Colonic mucosa (tissue), 4 donors: Measurements from ENCODE around the gene MYL7. TPM values are rescaled to one million over a fixed set of nuclear protein-coding genes. Genes with fewer than 3 reads are reported as not detected.

Experiments
- DNase-seq: peaks from one replicate; pipeline ENCODE4 v3.0.0-alpha.2; 2020
- H3K27ac ChIP-seq: fragments of 200-600 bp; one replicate; pipeline ENCODE4 v1.8.0; 2021
- H3K27me3 ChIP-seq: fragments of 200-600 bp; one replicate; pipeline ENCODE4 v1.8.0; 2021
- H3K36me3 ChIP-seq: fragments of 200-600 bp; one replicate; pipeline ENCODE4 v1.8.0; 2021
- H3K4me1 ChIP-seq: fragments of 200-600 bp; one replicate; pipeline ENCODE4 v1.8.0; 2021; ENCODE audit warnings: mild to moderate bottlenecking
- H3K4me3 ChIP-seq: fragments of 200-600 bp; one replicate; pipeline ENCODE4 v1.8.0; 2021
- H3K9ac ChIP-seq, 2 donors: one replicate each; pipeline ENCODE4 v1.7.0; 2013; ENCODE audit warnings: control low read depth in 2 of 2, low read depth in 2 of 2, low read length in 2 of 2
- H3K9me3 ChIP-seq: fragments of 200-600 bp; one replicate; pipeline ENCODE4 v1.8.0; 2021
- CTCF ChIP-seq: fragments of 200-600 bp; IDR thresholded peaks from one replicate; pipeline ENCODE4 v1.8.0; 2022; ENCODE audit warnings: antibody characterized with exemption, mild to moderate bottlenecking
- intact Hi-C: fragments of 100-400 bp; cut with DNase I; formaldehyde crosslinking; loops from one replicate; pipeline ENCODE4 v1.14.1; 2022
- total RNA-seq, 2 donors: library from RNA; stranded (reverse); fragmentation: NEBNext Ultra II Directional in 1 of 2; extraction: Animal tissue kit (Norgen Biotek cat#: 25700) in 1 of 2; gene quantifications; one replicate each; pipeline ENCODE4 v1.2.1, GENCODE V29; 2021
- donor health status: healthy.
- donor health status: DM: no; HTN: no; CAD: no.
- donor health status: DM: no; HTN: no; CAD: no.

The MYL7 gene
- total RNA-seq, 2 donors from 2014 or later: 2.2 TPM; not detected in 1

- Histone ChIP-seq H3K27me3 (no peaks in the 10 kb centered on the region), H3K9ac (no peak overlapping the region), H3K4me1 (no peaks in the 10 kb centered on the region), H3K36me3 (no peaks in the 10 kb centered on the region), H3K9me3 (no peaks in the 10 kb centered on the region), H3K4me3 (no peak overlapping the region), H3K27ac (no peak overlapping the region)
- DNase-seq: no peak
- TF ChIP-seq CTCF: no peak
- intact Hi-C loops: no loop called here
These were observed 10.8 kb upstream of the MYL7 start for GRCh38 chr7:44151956-44152355.

- H3K36me3 ChIP-seq: no peaks in the 10 kb centered on the region
- no peak for DNase-seq
- H3K9me3 ChIP-seq: no peaks in the 10 kb centered on the region
- H3K27me3 ChIP-seq: no peaks in the 10 kb centered on the region
- no peak overlapping the region for H3K4me3 ChIP-seq
- H3K27ac ChIP-seq: no peak overlapping the region
- intact Hi-C loops: no loop called here
- no peak overlapping the region for H3K9ac ChIP-seq
- no peak for TF ChIP-seq CTCF
- no peaks in the 10 kb centered on the region for H3K4me1 ChIP-seq
These were observed 10.1 kb upstream of the MYL7 start for GRCh38 chr7:44150966-44151941.

- DNase-seq: no peak
- Histone ChIP-seq H3K36me3 (no peaks in the 10 kb centered on the region), H3K9ac (no peak overlapping the region), H3K27me3 (no peaks in the 10 kb centered on the region), H3K9me3 (no peaks in the 10 kb centered on the region), H3K27ac (no peak overlapping the region), H3K4me1 (no peaks in the 10 kb centered on the region), H3K4me3 (no peak overlapping the region)
- TF ChIP-seq CTCF: no peak
- intact Hi-C loops: no loop called here
These were observed 9.3 kb upstream of the MYL7 start for GRCh38 chr7:44150466-44150832.

- intact Hi-C loops: no loop called here
These were observed 8.7 kb upstream of the MYL7 start for GRCh38 chr7:44149571-44150465.

More at GRCh38 chr7:44149571-44150465, 8.7 kb upstream of the MYL7 start:
- H3K27me3 ChIP-seq: no peaks in the 10 kb centered on the region
- no peak overlapping the region for H3K9ac ChIP-seq
- DNase-seq: no peak
- no peak overlapping the region for H3K4me3 ChIP-seq
- no peak overlapping the region for H3K27ac ChIP-seq
- no peaks in the 10 kb centered on the region for H3K4me1 ChIP-seq
- H3K36me3 ChIP-seq: no peaks in the 10 kb centered on the region
- H3K9me3 ChIP-seq: no peaks in the 10 kb centered on the region
- TF ChIP-seq CTCF: no peak
